TTC549 (cell line): ENCODE data around the gene GRID1.
"Not testable (repeated sequence)": the region's sequence is repeated elsewhere in the genome, so short reads cannot be mapped to it uniquely, and the experiment has no call there.

ENCODE experiments used
- FAIRE-seq: peaks from 2 replicates; lab custom pipeline; 2012; peaks lifted over from hg19 to GRCh38; lab: Jason Lieb, UNC

The GRID1 gene

GRCh38 chr10:86076497-86076896 lies 290.1 kb downstream of the GRID1 start:
- not testable (repeated sequence) for FAIRE-seq

DNA sequence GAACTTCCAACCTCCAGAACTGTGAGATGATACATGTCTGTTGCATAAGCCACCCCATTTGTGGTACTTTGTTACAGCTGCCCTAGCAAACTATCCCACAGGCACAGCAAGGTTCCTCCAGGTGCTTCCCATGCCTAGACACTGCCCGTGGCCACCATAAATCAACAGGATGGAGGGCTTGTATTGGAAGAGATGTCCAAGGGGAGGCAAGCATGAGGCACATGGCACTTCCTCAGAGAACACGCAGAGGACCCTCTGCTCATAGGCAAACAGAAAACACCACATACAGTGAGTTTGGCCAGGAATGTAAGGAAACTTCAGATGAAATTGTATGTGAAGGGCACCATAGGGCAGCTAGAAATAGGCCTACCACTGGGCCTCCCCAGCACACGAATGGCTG lies 291.1 kb downstream of the GRID1 start:
- no peak for FAIRE-seq

DNA sequence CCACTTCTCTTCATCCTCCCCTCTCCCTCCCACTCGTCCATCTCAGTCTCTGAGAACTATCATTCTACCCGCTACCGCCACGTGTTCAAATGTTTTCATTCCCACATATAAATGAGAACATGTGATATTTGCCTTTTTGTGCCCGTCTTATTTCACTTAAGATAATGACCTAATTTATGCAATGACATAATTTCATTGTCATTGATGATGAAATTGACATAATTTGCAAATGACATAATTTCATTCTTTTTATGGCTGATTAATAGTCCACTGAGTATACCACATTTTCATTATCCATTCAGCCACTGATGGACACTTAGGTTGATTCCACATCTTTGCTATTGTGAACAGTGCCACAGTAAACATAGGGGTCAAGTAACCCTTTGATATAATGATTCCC lies 292.3 kb downstream of the GRID1 start:
- no peak for FAIRE-seq

GRCh38 chr10:86073199-86073977 lies 293.2 kb downstream of the GRID1 start:
- FAIRE-seq: no peak

DNA sequence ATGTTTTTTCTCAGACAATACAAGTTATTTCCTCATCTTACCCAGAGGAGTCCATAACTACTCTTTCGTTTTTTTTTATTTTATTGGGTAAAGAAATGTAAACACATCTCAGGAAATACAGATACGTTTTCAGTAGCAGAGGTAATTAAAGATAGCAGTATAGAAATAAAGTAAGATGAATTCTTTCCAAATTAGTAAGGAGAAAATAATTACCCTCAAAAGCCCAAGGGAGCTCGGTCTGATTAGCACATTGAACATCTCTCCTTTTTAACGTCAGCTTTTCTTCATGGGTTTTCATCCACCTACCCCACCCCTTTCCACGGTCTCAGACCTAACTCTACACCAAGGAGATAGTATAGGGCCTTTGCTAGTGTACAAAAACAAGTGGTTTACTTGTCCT lies 294.2 kb downstream of the GRID1 start:
- FAIRE-seq: no peak

DNA sequence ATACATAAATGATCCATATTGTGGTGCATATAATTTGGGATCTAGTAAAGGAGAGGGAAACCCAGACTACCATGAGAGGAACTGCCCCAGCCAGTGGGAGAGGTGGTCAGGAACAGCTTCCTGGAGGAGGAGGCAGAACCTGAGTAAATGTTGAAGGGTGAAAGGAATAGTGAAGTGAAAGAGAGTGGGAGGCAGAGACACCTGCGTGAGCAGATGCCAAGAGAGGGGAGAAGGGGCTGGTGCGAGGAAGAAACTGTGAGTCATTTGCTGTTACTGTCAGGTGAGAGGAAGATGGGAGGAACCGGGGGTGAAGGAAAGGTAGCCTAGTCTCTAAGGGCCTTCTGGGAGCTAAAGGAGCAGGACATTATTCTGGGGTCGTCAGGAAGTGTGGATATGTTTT lies 294.8 kb downstream of the GRID1 start:
- no peak for FAIRE-seq

DNA sequence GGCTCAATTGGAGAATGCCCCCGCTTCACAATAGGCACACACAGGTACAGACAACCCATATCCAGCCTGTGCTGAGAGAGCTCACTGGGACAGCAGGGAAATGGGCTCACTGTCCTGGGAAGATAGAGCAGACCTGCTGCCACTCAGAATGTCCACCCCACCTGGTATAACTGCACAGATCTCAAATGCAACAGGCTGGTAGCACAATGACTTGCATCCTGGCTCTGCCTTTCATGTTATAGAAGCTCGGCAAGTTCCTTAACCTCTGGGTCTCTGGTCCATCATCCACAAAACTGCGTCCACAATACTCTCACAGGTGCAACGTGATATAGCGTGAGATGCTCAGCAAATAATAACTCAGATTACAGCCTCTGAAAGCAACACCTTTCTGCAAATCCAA lies 295.4 kb downstream of the GRID1 start:
- FAIRE-seq: no peak

DNA sequence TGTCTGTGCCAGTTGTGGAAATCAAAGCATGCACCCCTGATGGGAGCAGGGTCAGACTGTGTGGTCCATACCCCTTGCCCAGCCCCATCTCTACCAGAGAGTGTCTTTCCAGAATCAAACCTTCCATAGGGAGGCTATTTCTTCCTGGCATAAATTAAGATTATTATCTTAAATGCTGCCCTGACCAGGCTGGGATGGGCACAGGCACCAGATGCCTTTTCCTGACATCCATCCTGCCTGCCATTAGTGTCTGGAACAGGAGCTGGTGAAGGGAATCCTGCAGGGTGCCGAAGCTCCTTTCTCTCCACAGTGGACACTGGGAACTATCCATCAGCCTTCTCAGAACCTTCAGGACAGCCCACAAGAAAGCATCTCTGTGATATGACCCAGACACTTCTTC lies 296.3 kb downstream of the GRID1 start:
- FAIRE-seq: no peak

DNA sequence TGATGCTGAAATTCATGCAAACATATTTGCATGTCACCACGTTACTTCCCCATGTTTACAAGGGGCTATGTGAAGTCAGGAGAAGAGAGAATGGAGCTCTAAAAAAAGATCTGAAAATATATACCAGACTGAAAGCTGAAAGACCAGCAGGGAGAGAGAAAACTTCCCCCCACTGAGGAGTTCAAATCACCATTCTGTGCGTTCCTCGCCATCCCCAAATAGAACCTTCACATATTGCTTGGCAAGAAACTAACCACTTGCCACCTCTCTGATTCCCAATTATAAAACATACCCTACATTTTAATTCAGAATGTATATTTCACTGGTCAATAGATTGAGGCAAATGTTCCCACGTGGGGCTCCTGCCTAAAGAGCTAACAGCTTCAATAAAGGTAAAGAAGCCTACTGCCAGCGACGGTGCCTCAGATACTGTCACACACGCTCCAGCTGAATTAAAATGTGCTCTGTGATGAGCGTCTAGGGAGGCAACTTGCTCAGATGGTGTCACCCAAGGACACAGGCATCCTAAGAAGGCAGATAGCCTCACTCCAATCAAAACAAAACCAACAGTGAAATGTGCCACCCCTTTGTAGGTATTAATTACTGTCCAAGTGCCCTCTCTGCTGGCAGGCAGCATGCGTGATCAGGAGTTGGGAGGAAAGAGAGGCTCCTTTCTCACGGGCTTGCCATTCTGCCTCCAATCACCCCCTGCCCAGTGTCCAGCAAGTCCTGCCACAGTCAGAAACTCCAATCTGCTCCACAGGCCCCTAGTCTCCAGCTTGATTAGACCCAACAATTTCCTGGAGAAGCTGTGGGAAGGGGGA lies 298.2 kb downstream of the GRID1 start:
- no peak for FAIRE-seq

DNA sequence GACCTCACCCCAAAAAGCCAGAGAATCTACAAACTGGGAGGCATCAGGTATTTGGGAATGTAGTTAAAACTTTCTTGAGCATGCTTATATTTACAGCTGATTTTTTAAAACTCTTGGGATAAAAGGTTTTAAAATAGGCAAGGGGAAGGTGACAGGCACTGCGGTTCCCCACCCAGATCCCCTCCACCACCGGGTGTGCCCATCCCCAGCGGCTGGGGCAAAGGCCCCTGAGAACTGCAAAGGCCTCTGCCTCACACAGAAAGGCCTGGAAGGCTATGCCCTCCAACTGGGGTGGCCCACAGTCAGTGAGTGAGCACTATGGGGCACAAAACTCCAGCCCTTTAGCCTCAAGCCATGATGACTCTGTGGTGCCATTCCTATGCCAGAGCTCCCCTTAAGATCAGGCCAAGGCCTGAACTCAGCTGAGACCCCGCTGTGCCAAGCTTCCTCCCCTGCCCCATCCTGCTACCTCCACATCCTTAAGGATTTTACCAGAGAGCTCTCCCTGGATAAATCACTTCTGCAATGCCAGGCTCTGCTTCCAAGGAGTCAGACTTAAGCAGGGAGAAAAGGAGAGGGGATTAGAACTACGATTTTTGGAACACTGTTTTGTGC lies 299.1 kb downstream of the GRID1 start:
- FAIRE-seq: no peak

DNA sequence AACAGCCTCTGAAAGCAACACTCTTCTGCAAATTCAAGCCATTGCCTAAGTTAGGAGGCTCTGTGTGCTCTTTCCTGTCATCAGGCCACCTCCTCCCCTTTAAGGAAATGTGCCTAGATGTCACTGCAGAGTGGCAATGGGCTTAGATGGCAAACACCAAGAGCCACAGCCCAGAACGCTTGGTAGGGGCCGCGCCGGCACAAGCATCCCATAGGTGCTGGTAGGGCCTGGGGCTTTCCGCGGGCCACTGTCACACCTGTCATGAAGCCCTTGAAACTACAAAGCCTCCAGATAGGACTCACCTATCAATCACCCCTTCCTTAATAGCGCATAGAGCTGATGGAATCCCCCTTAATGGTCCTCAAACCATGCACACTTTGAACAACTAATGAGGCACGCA lies 299.9 kb downstream of the GRID1 start:
- no peak for FAIRE-seq

- no peak for FAIRE-seq
These were observed 300.8 kb downstream of the GRID1 start for GRCh38 chr10:86065711-86066251.

GRCh38 chr10:86064931-86065662 lies 301.5 kb downstream of the GRID1 start:
- no peak for FAIRE-seq

GRCh38 chr10:86064219-86064618 lies 302.4 kb downstream of the GRID1 start:
- no peak for FAIRE-seq

DNA sequence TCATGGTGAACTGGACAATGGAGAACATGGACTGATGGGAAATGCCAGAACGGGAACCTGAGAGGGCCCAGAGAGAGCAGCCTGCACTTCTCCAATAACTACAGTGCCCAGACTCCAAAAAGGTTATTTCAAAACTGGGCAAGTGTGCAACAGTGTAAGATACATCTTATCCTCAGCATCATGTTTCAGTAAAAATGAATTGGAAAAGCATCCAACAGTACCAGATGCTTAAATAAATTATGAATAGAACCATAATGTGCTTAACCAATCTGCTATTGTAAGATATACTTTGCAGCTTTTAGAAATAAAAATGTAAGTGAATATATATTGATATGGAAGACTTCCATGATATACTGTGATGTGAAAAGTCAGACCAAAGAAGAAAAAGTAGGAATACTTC lies 303.3 kb downstream of the GRID1 start:
- FAIRE-seq: no peak

- no peak for FAIRE-seq
These were observed 303.9 kb downstream of the GRID1 start for GRCh38 chr10:86062647-86063145.

DNA sequence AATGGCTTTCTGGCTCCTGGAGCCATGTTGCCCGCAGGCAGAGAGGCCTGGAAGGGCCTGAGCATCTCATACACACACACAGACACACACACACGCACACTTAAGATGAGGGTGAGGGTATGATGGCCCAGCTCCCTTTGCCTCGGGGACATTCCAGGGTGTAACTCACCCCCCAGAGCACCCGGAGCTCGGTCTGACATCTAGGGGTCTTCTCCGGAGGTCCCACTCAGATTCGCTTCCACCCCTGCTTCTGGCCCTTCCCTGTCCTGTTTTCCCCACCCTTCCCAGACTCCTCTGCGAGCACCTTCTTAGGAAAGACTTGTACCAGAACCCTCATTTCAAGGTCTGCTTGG lies 304.4 kb downstream of the GRID1 start:
- no peak for FAIRE-seq

DNA sequence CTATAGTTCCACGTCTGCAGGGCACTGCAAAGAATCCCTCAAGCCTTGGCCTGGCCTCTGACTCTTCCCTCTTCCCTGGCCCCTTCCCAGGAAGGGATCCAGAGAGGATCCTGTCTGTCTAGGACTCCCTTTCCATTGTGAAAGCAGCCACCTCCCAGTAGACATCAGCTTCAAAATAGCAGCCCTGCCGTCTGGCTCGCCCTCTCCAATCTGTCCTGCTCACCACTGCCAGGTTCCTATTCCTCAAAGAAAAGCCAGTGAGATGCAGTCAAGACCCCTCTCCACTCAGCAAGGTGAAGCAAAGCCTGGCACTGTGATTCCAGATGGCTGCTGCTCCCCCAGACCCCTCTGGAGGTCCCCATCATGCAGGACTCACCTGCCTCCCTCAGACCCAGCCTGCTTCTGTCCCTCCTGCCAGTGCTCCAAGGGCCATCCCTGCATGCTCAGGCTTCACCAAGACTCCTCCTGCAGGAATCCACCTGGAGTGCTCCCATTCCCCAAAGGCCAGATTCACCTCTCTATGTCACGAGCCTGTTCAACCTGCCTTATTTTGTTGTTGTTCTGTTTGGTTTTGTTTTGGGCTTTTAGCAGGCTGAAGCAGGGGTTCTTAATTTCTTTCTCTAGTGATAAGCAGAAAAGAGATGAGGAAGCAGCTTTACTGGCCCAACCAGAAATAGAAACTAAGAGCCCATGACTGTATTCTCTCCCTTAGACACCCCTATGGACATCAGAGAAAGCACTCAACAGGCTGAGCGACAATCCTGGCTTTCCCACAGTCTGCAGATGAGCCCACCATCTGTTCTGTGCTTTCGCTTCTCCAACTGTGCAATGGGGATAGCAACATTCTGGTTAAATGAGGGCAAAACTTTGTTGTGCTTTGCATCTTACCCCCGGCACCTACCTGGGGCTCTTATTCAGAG lies 305.1 kb downstream of the GRID1 start:
- no peak for FAIRE-seq

DNA sequence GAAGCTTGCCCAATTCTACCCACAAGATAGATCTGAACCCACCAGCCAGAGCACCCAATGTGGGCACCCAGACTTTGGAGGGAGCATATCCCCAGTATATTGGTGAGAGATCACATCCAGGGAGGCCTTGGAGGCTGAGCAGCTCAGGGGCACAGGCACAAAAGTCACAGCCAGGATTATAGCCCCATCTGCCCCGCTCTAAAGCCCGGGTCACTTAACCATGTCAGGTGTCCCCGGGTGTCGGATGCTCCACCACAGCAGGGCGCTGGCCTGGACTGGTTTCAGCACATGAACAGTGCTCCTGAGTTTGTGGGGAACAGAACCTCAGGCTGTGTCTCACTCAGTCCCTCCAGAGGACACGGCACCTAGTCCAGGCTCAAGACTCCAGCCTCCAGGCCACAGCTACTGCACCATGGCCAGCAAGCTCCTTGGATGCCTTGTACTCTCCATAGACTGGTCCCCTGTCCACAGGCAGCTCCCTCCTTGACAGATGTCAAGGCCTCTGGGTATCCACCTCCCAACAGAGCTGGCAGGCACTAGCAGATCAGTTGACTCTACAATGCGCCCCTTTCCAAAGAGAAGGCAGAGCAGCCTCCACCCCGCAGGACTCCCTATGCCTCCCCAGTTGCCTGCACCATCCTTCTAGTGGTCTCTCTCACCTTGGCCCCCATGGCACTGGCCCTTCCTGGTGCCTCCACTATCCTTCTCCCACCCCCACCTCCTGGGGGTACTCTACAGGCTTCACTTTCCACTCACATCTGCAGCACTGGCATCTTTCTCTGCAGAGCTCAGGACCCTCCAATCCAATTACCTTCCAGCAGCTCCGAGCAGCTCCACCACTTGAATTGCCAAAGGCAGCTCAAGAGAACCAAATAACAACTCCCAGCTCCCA lies 306.0 kb downstream of the GRID1 start:
- no peak for FAIRE-seq

GRCh38 chr10:86059892-86060291 lies 306.7 kb downstream of the GRID1 start:
- FAIRE-seq: no peak
